Breast epithelium (tissue), 3 donors: ENCODE results near the gene CORO7.
"Not testable (repeated sequence)": the region's sequence is repeated elsewhere in the genome, so short reads cannot be mapped to it uniquely, and the experiment has no call there.

Experiments used
- POLR2A ChIP-seq: fragments of 450-650 bp; IDR thresholded peaks from one replicate; pipeline ENCODE4 v1.6.1; 2016; ENCODE audit warnings: antibody characterized with exemption, mild to moderate bottlenecking, moderate library complexity
- POLR2AphosphoS5 ChIP-seq, 3 donors: sonication (generic); formaldehyde crosslinking; IDR thresholded peaks; one replicate each; pipeline ENCODE4 v1.6.1; 2017; ENCODE audit warnings: antibody characterized with exemption in 3 of 3

- not testable (repeated sequence) for TF ChIP-seq POLR2A; POLR2AphosphoS5 (IDR thresholded peaks at IDR 0.05)
Measured at GRCh38 chr16:4333714-4334113, 82.7 kb downstream of the CORO7 start.
